Panc1 (cell line): ENCODE measurements around the gene ELK3.

Source experiments
- POLR2AphosphoS5 ChIP-seq: IDR thresholded peaks from 2 replicates; pipeline ENCODE4 v1.6.1; 2012; ENCODE audit warnings: mild to moderate bottlenecking, low read depth, low read length, moderate library complexity
- REST ChIP-seq, 2 experiments: IDR thresholded peaks; 2 replicates each; pipeline ENCODE4 v1.6.1; 2011 to 2012; ENCODE audit warnings: low read depth in 2 of 2, control low read depth in 1 of 2, low read length in 1 of 2, mild to moderate bottlenecking in 1 of 2, moderate library complexity in 1 of 2; ENCODE audit not compliant: insufficient read depth in 1 of 2
- TF ChIP-seq, protein P1 (sequence below): fragments of 450-650 bp; IDR thresholded peaks from 2 replicates; pipeline ENCODE4 v1.5.1; 2017; ENCODE audit warnings: mild to moderate bottlenecking

GRCh38 chr12:96255077-96255476 is 60.9 kb downstream of the ELK3 start:
- TF ChIP-seq, protein P1, sequence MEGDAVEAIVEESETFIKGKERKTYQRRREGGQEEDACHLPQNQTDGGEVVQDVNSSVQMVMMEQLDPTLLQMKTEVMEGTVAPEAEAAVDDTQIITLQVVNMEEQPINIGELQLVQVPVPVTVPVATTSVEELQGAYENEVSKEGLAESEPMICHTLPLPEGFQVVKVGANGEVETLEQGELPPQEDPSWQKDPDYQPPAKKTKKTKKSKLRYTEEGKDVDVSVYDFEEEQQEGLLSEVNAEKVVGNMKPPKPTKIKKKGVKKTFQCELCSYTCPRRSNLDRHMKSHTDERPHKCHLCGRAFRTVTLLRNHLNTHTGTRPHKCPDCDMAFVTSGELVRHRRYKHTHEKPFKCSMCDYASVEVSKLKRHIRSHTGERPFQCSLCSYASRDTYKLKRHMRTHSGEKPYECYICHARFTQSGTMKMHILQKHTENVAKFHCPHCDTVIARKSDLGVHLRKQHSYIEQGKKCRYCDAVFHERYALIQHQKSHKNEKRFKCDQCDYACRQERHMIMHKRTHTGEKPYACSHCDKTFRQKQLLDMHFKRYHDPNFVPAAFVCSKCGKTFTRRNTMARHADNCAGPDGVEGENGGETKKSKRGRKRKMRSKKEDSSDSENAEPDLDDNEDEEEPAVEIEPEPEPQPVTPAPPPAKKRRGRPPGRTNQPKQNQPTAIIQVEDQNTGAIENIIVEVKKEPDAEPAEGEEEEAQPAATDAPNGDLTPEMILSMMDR, result no peak
- TF ChIP-seq POLR2AphosphoS5 (no peak), REST (IDR thresholded peaks at IDR 0.05; ENCODE audit: insufficient read depth in 1 of 2, low read depth in 2 of 2, low read length in 1 of 2) (no peak)
